Left ventricle myocardium inferior (tissue), 1 donor: ENCODE data around the gene DCAF8. TPM values are rescaled to one million over a fixed set of nuclear protein-coding genes. Genes with fewer than 3 reads are reported as not detected.

Source experiments
- DNase-seq: peaks from one replicate; pipeline ENCODE4 v3.0.0-alpha.2; 2020
- H3K27ac ChIP-seq: fragments of 200-600 bp; replicated peaks from 2 replicates; pipeline ENCODE4 v1.8.0; 2021
- H3K27me3 ChIP-seq: fragments of 200-600 bp; 2 replicates; pipeline ENCODE4 v1.8.0; 2021; ENCODE audit warnings: low read depth
- H3K36me3 ChIP-seq: fragments of 200-600 bp; 2 replicates; pipeline ENCODE4 v1.8.0; 2021
- H3K4me1 ChIP-seq: fragments of 200-600 bp; 2 replicates; pipeline ENCODE4 v1.8.0; 2021
- H3K4me3 ChIP-seq: fragments of 200-600 bp; 2 replicates; pipeline ENCODE4 v1.8.0; 2021; ENCODE audit warnings: mild to moderate bottlenecking, moderate library complexity
- H3K9me3 ChIP-seq: fragments of 200-600 bp; replicated peaks from 2 replicates; pipeline ENCODE4 v1.8.0; 2021
- intact Hi-C: fragments of 100-400 bp; cut with micrococcal nuclease; formaldehyde crosslinking; loops from one replicate; pipeline ENCODE4 v1.11.0; 2022
- total RNA-seq: library from RNA; stranded (reverse); fragmentation: NEBNext Ultra II Directional; extraction: Animal tissue kit (Norgen Biotek cat#: 25700); gene quantifications from one replicate; pipeline ENCODE4 v1.2.1, GENCODE V29; 2021
- TF ChIP-seq, protein P1 (sequence below): fragments of 200-600 bp; IDR thresholded peaks from 2 replicates; pipeline ENCODE4 v1.8.0; 2021; ENCODE audit warnings: antibody characterized with exemption, mild to moderate bottlenecking, borderline replicate concordance
- donor health status: DM: no; HTN: yes; CAD: no; lungs with severe emphysema.

DCAF8 gene
- total RNA-seq, 1 donor from 2014 or later, result 162 TPM

DNA sequence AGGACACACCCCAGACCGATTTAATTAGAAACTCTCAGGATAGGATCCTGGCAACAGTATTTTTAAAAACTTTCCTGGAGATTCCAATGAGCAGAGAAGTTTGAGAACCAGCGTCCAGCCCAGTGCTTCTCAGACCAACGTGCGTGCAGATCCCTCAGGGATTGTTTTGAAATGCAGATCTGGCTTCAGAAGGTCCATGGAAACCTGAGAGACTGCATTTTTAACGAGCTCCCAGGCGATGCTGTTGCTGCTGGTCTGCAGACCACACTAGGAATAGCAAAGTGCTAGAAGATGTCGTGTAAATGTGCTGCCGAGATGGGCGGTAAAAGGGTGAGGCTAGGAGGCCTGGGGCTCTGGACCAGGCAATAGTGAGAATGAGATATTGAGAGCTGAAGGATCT, 90.4 kb downstream of the DCAF8 start:
- DNase-seq, result no peak
- Histone ChIP-seq H3K4me1 (peaks cover 4% of the 10 kb centered on the region), H3K27ac (no peak overlapping the region), H3K4me3 (no peak overlapping the region), H3K27me3 (peaks cover 14% of the 10 kb centered on the region), H3K9me3 (no peaks in the 10 kb centered on the region), H3K36me3 (no peaks in the 10 kb centered on the region)
- intact Hi-C loops, result no loop called here
- TF ChIP-seq, protein P1, sequence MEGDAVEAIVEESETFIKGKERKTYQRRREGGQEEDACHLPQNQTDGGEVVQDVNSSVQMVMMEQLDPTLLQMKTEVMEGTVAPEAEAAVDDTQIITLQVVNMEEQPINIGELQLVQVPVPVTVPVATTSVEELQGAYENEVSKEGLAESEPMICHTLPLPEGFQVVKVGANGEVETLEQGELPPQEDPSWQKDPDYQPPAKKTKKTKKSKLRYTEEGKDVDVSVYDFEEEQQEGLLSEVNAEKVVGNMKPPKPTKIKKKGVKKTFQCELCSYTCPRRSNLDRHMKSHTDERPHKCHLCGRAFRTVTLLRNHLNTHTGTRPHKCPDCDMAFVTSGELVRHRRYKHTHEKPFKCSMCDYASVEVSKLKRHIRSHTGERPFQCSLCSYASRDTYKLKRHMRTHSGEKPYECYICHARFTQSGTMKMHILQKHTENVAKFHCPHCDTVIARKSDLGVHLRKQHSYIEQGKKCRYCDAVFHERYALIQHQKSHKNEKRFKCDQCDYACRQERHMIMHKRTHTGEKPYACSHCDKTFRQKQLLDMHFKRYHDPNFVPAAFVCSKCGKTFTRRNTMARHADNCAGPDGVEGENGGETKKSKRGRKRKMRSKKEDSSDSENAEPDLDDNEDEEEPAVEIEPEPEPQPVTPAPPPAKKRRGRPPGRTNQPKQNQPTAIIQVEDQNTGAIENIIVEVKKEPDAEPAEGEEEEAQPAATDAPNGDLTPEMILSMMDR, result no peak

DNA sequence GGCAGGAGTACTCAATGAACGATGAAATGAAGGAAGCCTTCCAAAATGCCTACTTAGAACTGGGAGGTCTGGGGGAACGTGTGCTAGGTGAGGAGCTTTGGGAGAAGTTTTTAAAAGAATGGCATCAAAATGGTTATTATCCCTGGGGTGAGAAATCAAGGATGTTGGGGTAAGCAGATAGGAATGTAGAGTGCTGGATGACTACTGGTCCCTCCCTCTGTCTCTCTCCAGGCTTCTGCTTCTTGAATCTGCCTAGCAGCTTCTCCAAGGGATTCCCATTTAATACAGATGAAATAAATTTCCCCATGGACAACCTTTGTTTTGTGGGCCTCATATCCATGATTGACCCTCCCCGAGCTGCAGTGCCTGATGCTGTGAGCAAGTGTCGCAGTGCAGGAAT, 91.0 kb downstream of the DCAF8 start:
- Histone ChIP-seq H3K36me3 (no peaks in the 10 kb centered on the region), H3K4me1 (peaks cover 4% of the 10 kb centered on the region), H3K9me3 (no peaks in the 10 kb centered on the region), H3K4me3 (no peak overlapping the region), H3K27me3 (peaks cover 14% of the 10 kb centered on the region), H3K27ac (no peak overlapping the region)
- TF ChIP-seq, protein P1, result no peak
- DNase-seq, result no peak
- intact Hi-C loops, result no loop called here

DNA sequence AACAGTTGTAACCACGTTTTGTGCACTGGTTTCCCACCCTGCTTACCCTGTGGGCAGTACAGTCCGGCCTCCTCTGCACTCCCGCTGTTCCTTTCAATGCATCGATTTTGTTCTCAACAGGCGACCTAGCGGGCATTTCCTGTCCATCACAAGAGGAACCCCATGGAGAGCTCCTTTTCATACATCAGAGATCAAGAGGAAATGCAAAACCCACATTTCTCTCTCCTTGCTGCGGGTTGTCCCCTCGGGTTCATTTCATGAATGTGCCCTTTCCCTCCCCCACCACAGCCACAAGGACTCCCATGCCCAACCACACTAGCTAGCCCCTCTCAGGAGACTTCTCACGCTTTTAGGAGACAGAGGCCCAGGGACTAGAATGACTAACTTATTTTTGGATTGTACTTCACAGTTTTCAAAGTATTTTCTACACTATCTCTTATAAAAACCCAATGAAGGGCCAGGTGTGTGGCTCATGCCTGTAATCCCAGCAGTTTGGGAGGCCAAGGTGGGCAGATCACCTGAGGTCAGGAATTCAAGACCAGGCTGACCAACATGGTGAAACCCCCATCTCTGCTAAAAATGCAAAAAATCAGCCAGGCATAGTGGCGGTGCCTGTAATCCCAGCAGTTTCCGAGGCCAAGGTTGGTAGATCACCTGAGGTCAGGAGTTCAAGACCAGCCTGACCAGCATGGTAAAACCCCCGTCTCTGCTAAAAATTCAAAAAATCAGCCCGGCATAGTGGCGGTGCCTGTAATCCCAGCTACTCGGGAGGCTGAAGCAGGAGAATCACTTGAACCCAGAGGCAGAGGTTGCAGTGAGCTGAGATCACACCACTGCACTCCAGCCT, 92.6 kb downstream of the DCAF8 start:
- Histone ChIP-seq H3K36me3 (no peaks in the 10 kb centered on the region), H3K9me3 (no peaks in the 10 kb centered on the region), H3K27me3 (peaks cover 14% of the 10 kb centered on the region), H3K4me1 (peaks cover 4% of the 10 kb centered on the region), H3K4me3 (no peak overlapping the region), H3K27ac (no peak overlapping the region)
- TF ChIP-seq, protein P1, result no peak
- intact Hi-C loops, result no loop called here
- DNase-seq, result no peak

DNA sequence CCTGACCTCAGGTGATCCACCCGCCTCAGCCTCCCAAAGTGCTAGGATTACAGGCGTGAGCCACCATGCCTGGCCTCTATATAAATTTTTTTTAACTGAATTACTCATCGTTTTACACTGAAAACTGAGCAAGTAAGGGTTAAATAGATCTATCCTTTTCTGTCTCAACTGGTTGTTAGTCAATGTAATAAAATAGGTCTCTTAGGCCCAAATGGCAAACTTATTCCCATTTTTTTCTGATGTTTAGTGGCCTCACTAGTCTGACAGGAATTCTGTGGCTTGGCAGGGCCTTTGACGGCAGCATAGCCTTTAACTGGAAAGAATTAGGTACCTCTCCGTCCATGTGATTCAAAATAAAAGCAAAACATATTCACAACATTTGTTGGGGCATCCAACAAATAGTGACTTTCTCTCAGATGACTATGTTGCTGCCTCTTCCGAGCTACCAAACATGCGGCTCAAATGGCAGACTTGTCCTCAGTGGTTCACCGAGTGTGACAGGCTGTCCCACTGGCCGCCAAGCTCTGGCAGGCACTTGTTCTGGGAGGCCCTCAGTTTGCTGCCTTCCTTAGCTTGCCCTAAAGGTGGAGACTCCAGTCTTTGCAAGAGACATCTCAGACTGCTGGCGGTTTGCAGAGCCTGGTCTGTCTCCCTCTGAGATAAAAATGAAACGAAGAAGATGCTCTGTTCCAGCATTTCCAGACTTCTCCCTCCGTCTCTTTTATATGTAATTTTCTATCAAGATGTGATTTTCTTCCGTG, 93.6 kb downstream of the DCAF8 start:
- DNase-seq, result no peak
- Histone ChIP-seq H3K4me1 (peaks cover 4% of the 10 kb centered on the region), H3K9me3 (no peaks in the 10 kb centered on the region), H3K36me3 (no peaks in the 10 kb centered on the region), H3K27me3 (peaks cover 14% of the 10 kb centered on the region), H3K4me3 (no peak overlapping the region), H3K27ac (no peak overlapping the region)
- TF ChIP-seq, protein P1, result no peak
- intact Hi-C loops, result no loop called here

DNA sequence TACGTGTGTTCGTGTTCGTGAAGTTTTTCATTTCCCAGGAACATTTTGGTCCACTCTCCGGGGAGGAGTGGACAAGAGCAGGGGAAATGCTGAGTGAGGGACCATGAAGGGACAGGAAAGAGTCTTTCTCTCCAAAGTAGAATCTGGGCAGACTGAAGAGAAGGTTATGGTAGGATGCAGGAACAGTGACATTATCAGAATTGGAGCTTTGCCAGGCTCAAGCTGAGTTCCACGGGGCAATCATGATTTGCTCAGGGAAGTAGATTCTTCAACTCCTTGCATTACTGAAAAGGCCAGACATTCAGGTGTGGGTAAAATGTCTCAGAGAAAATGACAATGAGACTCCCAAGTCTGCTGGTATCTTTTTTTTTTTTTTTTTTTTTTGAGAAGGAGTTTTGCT, 94.3 kb downstream of the DCAF8 start:
- TF ChIP-seq, protein P1, result no peak
- peaks cover 4% of the 10 kb centered on the region for H3K4me1 ChIP-seq
- no peak overlapping the region for H3K4me3 ChIP-seq
- no peak for DNase-seq
- H3K9me3 ChIP-seq, result no peaks in the 10 kb centered on the region
- intact Hi-C loops, result no loop called here
- no peaks in the 10 kb centered on the region for H3K36me3 ChIP-seq
- no peak overlapping the region for H3K27ac ChIP-seq
- H3K27me3 ChIP-seq, result peaks cover 14% of the 10 kb centered on the region
